Measurements from ENCODE around the gene TMEM161B.

DNA sequence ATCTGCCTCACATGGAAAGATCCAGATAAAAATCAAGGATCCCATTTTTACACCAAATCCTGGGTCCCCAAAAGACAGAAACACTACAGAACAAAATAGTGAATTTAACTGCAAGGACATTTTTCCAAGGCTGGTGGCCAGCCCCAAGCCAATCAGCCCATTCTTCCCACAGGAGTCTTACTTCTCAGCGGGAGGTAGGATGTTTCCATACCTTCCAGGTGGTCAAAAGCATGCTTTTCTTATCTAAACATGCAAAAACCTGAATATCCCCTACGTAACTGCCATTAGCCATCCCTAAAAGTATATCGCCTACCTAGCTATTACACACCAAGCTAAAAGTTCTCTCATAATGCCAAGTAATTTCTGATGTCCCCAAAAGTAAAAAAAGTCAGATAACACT is 20.6 kb downstream of the TMEM161B start:
- TF ChIP-seq, protein P1, sequence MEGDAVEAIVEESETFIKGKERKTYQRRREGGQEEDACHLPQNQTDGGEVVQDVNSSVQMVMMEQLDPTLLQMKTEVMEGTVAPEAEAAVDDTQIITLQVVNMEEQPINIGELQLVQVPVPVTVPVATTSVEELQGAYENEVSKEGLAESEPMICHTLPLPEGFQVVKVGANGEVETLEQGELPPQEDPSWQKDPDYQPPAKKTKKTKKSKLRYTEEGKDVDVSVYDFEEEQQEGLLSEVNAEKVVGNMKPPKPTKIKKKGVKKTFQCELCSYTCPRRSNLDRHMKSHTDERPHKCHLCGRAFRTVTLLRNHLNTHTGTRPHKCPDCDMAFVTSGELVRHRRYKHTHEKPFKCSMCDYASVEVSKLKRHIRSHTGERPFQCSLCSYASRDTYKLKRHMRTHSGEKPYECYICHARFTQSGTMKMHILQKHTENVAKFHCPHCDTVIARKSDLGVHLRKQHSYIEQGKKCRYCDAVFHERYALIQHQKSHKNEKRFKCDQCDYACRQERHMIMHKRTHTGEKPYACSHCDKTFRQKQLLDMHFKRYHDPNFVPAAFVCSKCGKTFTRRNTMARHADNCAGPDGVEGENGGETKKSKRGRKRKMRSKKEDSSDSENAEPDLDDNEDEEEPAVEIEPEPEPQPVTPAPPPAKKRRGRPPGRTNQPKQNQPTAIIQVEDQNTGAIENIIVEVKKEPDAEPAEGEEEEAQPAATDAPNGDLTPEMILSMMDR (IDR thresholded peaks at IDR 0.05): no peak
- TF ChIP-seq EP300 (IDR thresholded peaks at IDR 0.05) (no peak), POLR2AphosphoS5 (IDR thresholded peaks at IDR 0.05) (no peak), POLR2A (IDR thresholded peaks at IDR 0.05) (no peak)

Measured in upper lobe of left lung (tissue), 4 donors.